ENCODE data around the gene KIF13A. TPM values are rescaled to one million over a fixed set of nuclear protein-coding genes. Genes with fewer than 3 reads are reported as not detected.

Gene KIF13A
- total and polyA plus RNA-seq, 2 experiments from 2014 or later: 39.1 to 96.9 TPM

DNA sequence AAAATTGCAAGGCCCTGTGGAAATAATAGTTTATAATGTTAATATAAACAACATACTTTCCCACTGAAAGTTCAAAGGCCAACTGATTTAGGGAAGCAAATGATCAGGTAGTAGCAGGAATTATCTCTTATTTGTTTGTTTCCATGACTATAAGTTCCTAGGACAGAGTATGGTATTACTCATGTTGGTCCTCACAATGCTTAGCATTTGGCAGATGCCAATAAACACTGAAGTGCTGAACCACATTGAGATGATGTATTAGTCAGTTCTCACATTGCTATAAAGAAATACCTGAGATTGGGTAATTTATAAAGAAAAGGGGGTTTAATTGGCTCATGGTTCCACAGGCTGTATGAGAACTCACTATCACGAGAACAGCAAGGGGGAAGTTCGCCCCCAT, 151.1 kb downstream of the KIF13A start:
- Histone ChIP-seq H3K4me1 (ENCODE audit: low read depth) (peaks cover 4% of the 10 kb centered on the region), H3K36me3 (peaks cover 19% of the 10 kb centered on the region), H3K9me3 (ENCODE audit: low read depth) (no peaks in the 10 kb centered on the region), H3K4me3 (no peak overlapping the region), H3K27ac (no peak overlapping the region), H3K27me3 (no peaks in the 10 kb centered on the region)
- no peak for DNase-seq (ENCODE audit: low read depth in 1 of 2, low spot score in 1 of 2)
- TF ChIP-seq CTCF (IDR thresholded peaks at IDR 0.05; ENCODE audit: low read depth, low read length): no peak

GRCh38 chr6:17835784-17836183, 151.7 kb downstream of the KIF13A start:
- peak in 1 of 2 donors; percentile 28 for DNase-seq (ENCODE audit: low read depth in 1 of 2, low spot score in 1 of 2)
- H3K27ac ChIP-seq: no peak overlapping the region

GRCh38 chr6:17831135-17831534, 156.3 kb downstream of the KIF13A start:
- Histone ChIP-seq H3K27me3 (no peaks in the 10 kb centered on the region), H3K4me1 (ENCODE audit: low read depth) (peaks cover 3% of the 10 kb centered on the region), H3K9me3 (ENCODE audit: low read depth) (no peaks in the 10 kb centered on the region), H3K4me3 (no peak overlapping the region), H3K36me3 (peaks cover 47% of the 10 kb centered on the region), H3K27ac (no peak overlapping the region)
- peak in 1 of 2 donors; percentile 73 for DNase-seq (ENCODE audit: low read depth in 1 of 2, low spot score in 1 of 2)
- no peak for TF ChIP-seq CTCF (IDR thresholded peaks at IDR 0.05; ENCODE audit: low read depth, low read length)

More at GRCh38 chr6:17835784-17836183, 151.7 kb downstream of the KIF13A start:
- TF ChIP-seq CTCF (IDR thresholded peaks at IDR 0.05; ENCODE audit: low read depth, low read length): no peak
- Histone ChIP-seq H3K4me1 (ENCODE audit: low read depth) (peaks cover 4% of the 10 kb centered on the region), H3K27me3 (no peaks in the 10 kb centered on the region), H3K9me3 (ENCODE audit: low read depth) (no peaks in the 10 kb centered on the region), H3K36me3 (peaks cover 25% of the 10 kb centered on the region), H3K4me3 (no peak overlapping the region)

- Histone ChIP-seq H3K9me3 (ENCODE audit: low read depth) (no peaks in the 10 kb centered on the region), H3K27ac (no peak overlapping the region), H3K4me1 (ENCODE audit: low read depth) (no peaks in the 10 kb centered on the region), H3K4me3 (no peak overlapping the region), H3K36me3 (peaks cover 56% of the 10 kb centered on the region), H3K27me3 (no peaks in the 10 kb centered on the region)
- no peak for TF ChIP-seq CTCF (IDR thresholded peaks at IDR 0.05; ENCODE audit: low read depth, low read length)
- DNase-seq (ENCODE audit: low read depth in 1 of 2, low spot score in 1 of 2): no peak
These were observed 157.5 kb downstream of the KIF13A start for GRCh38 chr6:17829905-17830304.

GRCh38 chr6:17828149-17828548, 159.3 kb downstream of the KIF13A start:
- H3K4me1 ChIP-seq (ENCODE audit: low read depth): no peaks in the 10 kb centered on the region
- H3K4me3 ChIP-seq: no peak overlapping the region
- no peaks in the 10 kb centered on the region for H3K9me3 ChIP-seq (ENCODE audit: low read depth)
- no peaks in the 10 kb centered on the region for H3K27me3 ChIP-seq
- peaks cover 62% of the 10 kb centered on the region for H3K36me3 ChIP-seq
- TF ChIP-seq CTCF (IDR thresholded peaks at IDR 0.05; ENCODE audit: low read depth, low read length): no peak
- H3K27ac ChIP-seq: no peak overlapping the region
- no peak for DNase-seq (ENCODE audit: low read depth in 1 of 2, low spot score in 1 of 2)

DNA sequence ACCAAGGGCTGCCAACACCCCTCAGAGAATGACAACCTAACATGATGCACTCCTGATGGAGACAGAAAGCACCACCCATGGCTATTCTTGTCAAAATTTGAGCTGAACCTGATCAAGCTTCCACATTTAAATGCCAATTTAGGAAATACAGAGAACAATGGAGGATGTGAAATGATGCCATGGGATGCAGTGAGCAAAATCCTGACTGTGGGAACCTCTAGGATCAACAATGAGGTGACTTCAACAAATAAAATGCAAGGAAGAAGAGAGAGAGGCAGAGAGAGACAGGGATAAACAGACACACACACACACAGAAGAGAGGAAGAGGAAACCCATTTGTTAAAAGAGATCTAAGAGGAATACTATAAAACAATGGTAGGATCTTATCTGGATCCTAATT, 161.1 kb downstream of the KIF13A start:
- no peaks in the 10 kb centered on the region for H3K9me3 ChIP-seq (ENCODE audit: low read depth)
- H3K27me3 ChIP-seq: no peaks in the 10 kb centered on the region
- H3K36me3 ChIP-seq: peaks cover 65% of the 10 kb centered on the region
- H3K27ac ChIP-seq: no peak overlapping the region
- no peak overlapping the region for H3K4me3 ChIP-seq
- no peak for DNase-seq (ENCODE audit: low read depth in 1 of 2, low spot score in 1 of 2)
- H3K4me1 ChIP-seq (ENCODE audit: low read depth): no peaks in the 10 kb centered on the region
- TF ChIP-seq CTCF (IDR thresholded peaks at IDR 0.05; ENCODE audit: low read depth, low read length): no peak
